ENCODE results near the gene ATG4C. TPM values are rescaled to one million over a fixed set of nuclear protein-coding genes. Genes with fewer than 3 reads are reported as not detected.

ATG4C gene
- polyA plus RNA-seq, 2 donors, result 1.7 to 3.0 TPM

Other genes starting within 250 kb of the ATG4C start
- gene ANGPTL3, start 186.6 kb upstream of the ATG4C start, polyA plus RNA-seq, result not detected
- 1 to 10 TPM; 4.2 to 4.3 TPM for gene DOCK7, start 95.7 kb upstream of the ATG4C start, polyA plus RNA-seq

Measured in esophagus (tissue), 2 donors.